K562 (cell line): ENCODE measurements around the gene PDHX. TPM values are rescaled to one million over a fixed set of nuclear protein-coding genes. Genes with fewer than 3 reads are reported as not detected.
A peak's percentile ranks its signal among the peaks of the same experiment; 100 is the strongest.

Experiments used
- ATAC-seq: fragments of 200-7000 bp; cut with Tn5 transposase; 3 replicates; pipeline ENCODE4 v1.9.1; 2020; ENCODE audit warnings: moderate library complexity
- BruUV-seq: library from RNA; stranded (reverse); fragments of 400-500 nt; replicated peaks from 2 replicates; lab custom pipeline; 2021; lab: Mats Ljungman, UMichigan
- CTCF ChIA-PET: fragments of 300-600 bp; formaldehyde crosslinking; extraction: SDS; loops from one replicate; lab custom pipeline; 2021; ENCODE audit warnings: low intra/inter-chr PET ratio; lab: Yijun Ruan, JAX
- POLR2A ChIA-PET: fragments of 300-600, 350-650 bp; sonication (Branson Sonifier 250); formaldehyde crosslinking; extraction: SDS; loops from one replicate; lab custom pipeline; 2021; ENCODE audit warnings: antibody characterized with exemption, inconsistent platforms; lab: Yijun Ruan, JAX
- DNase-seq, 4 experiments: peaks; one replicate each; pipeline versions ENCODE4 v3.0.0 to v3.0.0-alpha.2; 2011 to 2018; ENCODE audit warnings: low spot score in 3 of 4, mixed read lengths in 3 of 4; ENCODE audit errors: extremely low read depth in 1 of 4
- FAIRE-seq: peaks from 2 replicates; lab custom pipeline; 2011; peaks lifted over from hg19 to GRCh38; lab: Jason Lieb, UNC
- H2AFZ ChIP-seq: 2 replicates; pipeline ENCODE4 v1.6.0; 2011; ENCODE audit warnings: low read depth, low read length, control low read depth, inconsistent platforms
- H3K27ac ChIP-seq: fragments of 200-600 bp; 3 replicates; pipeline ENCODE4 v1.8.0; 2011; ENCODE audit warnings: low read depth, mild to moderate bottlenecking, control low read depth, inconsistent platforms, low read length, moderate library complexity, mixed read lengths; ENCODE audit errors: extremely low read depth
- H3K27me3 ChIP-seq, 2 experiments: fragments of 300-600 bp in 1 of 2; 2 replicates in 1 of 2; 3 replicates in 1 of 2; pipeline versions ENCODE4 v1.6.0 to v1.8.0; 2011; ENCODE audit warnings: inconsistent platforms in 2 of 2, low read length in 2 of 2, mild to moderate bottlenecking in 1 of 2, mixed read lengths in 1 of 2, moderate library complexity in 1 of 2; ENCODE audit not compliant: control insufficient read depth in 2 of 2, insufficient read depth in 2 of 2
- H3K36me3 ChIP-seq: fragments of 300-600 bp; 3 replicates; pipeline ENCODE4 v1.8.0; 2011; ENCODE audit warnings: mild to moderate bottlenecking, low read length, inconsistent platforms; ENCODE audit not compliant: control insufficient read depth, insufficient read depth
- H3K4me1 ChIP-seq, 2 experiments: fragments of 200-600 bp in 1 of 2; replicated peaks in 1 of 2; 2 replicates in 1 of 2; 3 replicates in 1 of 2; pipeline versions ENCODE4 v1.5.1 to v1.8.0; 2011; ENCODE audit warnings: inconsistent platforms in 2 of 2, low read length in 2 of 2, mild to moderate bottlenecking in 1 of 2, mixed read lengths in 1 of 2, moderate library complexity in 1 of 2; ENCODE audit not compliant: control insufficient read depth in 2 of 2, insufficient read depth in 2 of 2
- H3K4me2 ChIP-seq: 2 replicates; pipeline ENCODE4 v1.6.1; 2011; ENCODE audit warnings: low read length, control low read depth, inconsistent platforms, mixed read lengths; ENCODE audit not compliant: insufficient read depth
- H3K4me3 ChIP-seq: fragments of 200-600 bp; sonication (generic), shearing (Covaris generic); 2 replicates; pipeline ENCODE4 v1.5.1; 2016; ENCODE audit warnings: control low read depth, inconsistent platforms
- H3K79me2 ChIP-seq: fragments of 200-600 bp; 3 replicates; pipeline ENCODE4 v1.8.0; 2011; ENCODE audit warnings: low read length, inconsistent platforms; ENCODE audit not compliant: control insufficient read depth, insufficient read depth
- H3K9ac ChIP-seq, 2 experiments: 2 replicates each; pipeline versions ENCODE4 v1.6.0 to v1.6.1; 2011; ENCODE audit warnings: low read depth in 2 of 2, low read length in 2 of 2, control low read depth in 1 of 2, inconsistent platforms in 1 of 2, mild to moderate bottlenecking in 1 of 2, mixed read lengths in 1 of 2; ENCODE audit not compliant: insufficient read depth in 1 of 2
- H3K9me1 ChIP-seq: one replicate; pipeline ENCODE4 v1.6.0; 2011; ENCODE audit warnings: inconsistent platforms, mild to moderate bottlenecking, low read length, moderate library complexity; ENCODE audit not compliant: control insufficient read depth, insufficient read depth
- H3K9me3 ChIP-seq: replicated peaks from 2 replicates; pipeline ENCODE4 v1.5.1; 2011; ENCODE audit warnings: low read depth, low read length, inconsistent platforms; ENCODE audit not compliant: control insufficient read depth, insufficient read depth
- H4K20me1 ChIP-seq: replicated peaks from 2 replicates; pipeline ENCODE4 v1.6.1; 2011; ENCODE audit warnings: low read length, inconsistent platforms, mixed read lengths; ENCODE audit not compliant: control insufficient read depth, insufficient read depth
- CBX5 ChIP-seq: IDR thresholded peaks from 2 replicates; pipeline ENCODE4 v1.6.1; 2014; ENCODE audit warnings: low read depth, borderline replicate concordance
- ESRRB ChIP-seq: fragments of 250-450 bp; sonication (Bioruptor Pico); IDR thresholded peaks from 2 replicates; pipeline ENCODE4 v1.5.0; 2020; ENCODE audit warnings: mild to moderate bottlenecking, moderate library complexity, borderline replicate concordance
- HES1 ChIP-seq: fragments of 450-650 bp; IDR thresholded peaks from 2 replicates; pipeline ENCODE4 v1.6.1; 2016; ENCODE audit warnings: low read depth, mild to moderate bottlenecking, moderate library complexity
- LEF1 ChIP-seq: fragments of 450-650 bp; IDR thresholded peaks from 2 replicates; pipeline ENCODE4 v1.6.1; 2016; ENCODE audit warnings: mild to moderate bottlenecking
- MAFK ChIP-seq: IDR thresholded peaks from 2 replicates; pipeline ENCODE4 v1.6.1; 2011; ENCODE audit warnings: low read length, improper control_type of control experiment
- NR4A1 ChIP-seq, 2 experiments: fragments of 250-450 bp in 1 of 2; fragments of 450-650 bp in 1 of 2; sonication (Bioruptor Pico) in 1 of 2; IDR thresholded peaks; 2 replicates each; pipeline versions ENCODE4 v1.4.0 to v1.6.1; 2016 to 2020; ENCODE audit warnings: mild to moderate bottlenecking in 2 of 2, missing compliant biosample characterization in 1 of 2, missing genetic modification characterization in 1 of 2, moderate library complexity in 1 of 2
- SIN3A ChIP-seq, 2 experiments: fragments of 150-350 bp in 1 of 2; IDR thresholded peaks; 2 replicates each; pipeline ENCODE4 v1.6.1; 2011 to 2016; ENCODE audit warnings: borderline replicate concordance in 2 of 2, low read depth in 2 of 2, low read length in 2 of 2, mild to moderate bottlenecking in 2 of 2, moderate library complexity in 2 of 2; ENCODE audit not compliant: control insufficient read depth in 1 of 2
- TEAD2 ChIP-seq: fragments of 450-650 bp; IDR thresholded peaks from 2 replicates; pipeline ENCODE4 v1.6.1; 2016; ENCODE audit warnings: missing genetic modification characterization, control low read depth, missing compliant biosample characterization
- VEZF1 ChIP-seq: fragments of 200-800 bp; sonication (Bioruptor generic); IDR thresholded peaks from 2 replicates; pipeline ENCODE4 v1.6.1; 2017; ENCODE audit warnings: missing genetic modification characterization, missing compliant biosample characterization
- ZNF134 ChIP-seq: fragments of 250-450 bp; sonication (Bioruptor Pico); conservative IDR thresholded peaks from 2 replicates; pipeline ENCODE4 v1.4.0; 2020
- ZNF316 ChIP-seq: fragments of 450-650 bp; IDR thresholded peaks from 2 replicates; pipeline ENCODE4 v1.6.1; 2016
- ZNF764 ChIP-seq: fragments of 250-450 bp; sonication (Bioruptor Pico); IDR thresholded peaks from 2 replicates; pipeline ENCODE4 v1.4.0; 2020; ENCODE audit warnings: low read depth, mild to moderate bottlenecking, moderate library complexity
- in situ Hi-C: fragments of 300-500 bp; cut with MboI; formaldehyde crosslinking; loops from 4 replicates; pipeline ENCODE4 v1.15.0; 2018; ENCODE audit warnings: inconsistent platforms, mixed read lengths
- intact Hi-C: fragments of 100-400 bp; cut with micrococcal nuclease; formaldehyde crosslinking; loops from 2 replicates; pipeline ENCODE4 v1.14.2; 2022
- polyA plus RNA-seq, 8 experiments: library from polyadenylated mRNA; depleted of rRNA in 4 of 8; stranded (reverse) in 5 of 8; unstranded in 3 of 8; fragments of >200 nt; fragmentation: Nextera tagmentation in 2 of 8; fragmentation: Illumina TruSeq in 1 of 8; extraction: Ambion mirVana in 2 of 8; extraction: Trizol in 1 of 8; gene quantifications; 2 replicates each; pipeline versions ENCODE4 v1.2.1 to v1.2.3, GENCODE V29; 2011 to 2014; ENCODE audit warnings: inconsistent platforms in 1 of 8, missing spikeins in 1 of 8
- total RNA-seq, 7 experiments: library from RNA; depleted of rRNA in 6 of 7; stranded (reverse); fragments of >200 nt in 6 of 7; fragmentation: Illumina TruSeq in 2 of 7; extraction: Trizol in 2 of 7; gene quantifications; 2 replicates each; pipeline versions ENCODE4 v1.2.1 to v1.2.3, GENCODE V29; 2011 to 2021; ENCODE audit warnings: low replicate concordance in 1 of 7

Gene PDHX
- total and polyA plus RNA-seq, 9 of the 15 experiments (the other 6 are each of a cell fraction or from before 2014, with no cell fraction given), result 20.8 to 43.5 (median 31.2) TPM

GRCh38 chr11:34975482-34975881 is 59.1 kb downstream of the PDHX start (continued):
- TF ChIP-seq SIN3A (IDR thresholded peaks at IDR 0.05; ENCODE audit: borderline replicate concordance in 2 of 2, control insufficient read depth in 1 of 2, low read depth in 2 of 2, low read length in 2 of 2) (no peak), TEAD2 (tag) (no peak), HES1 (no peak), NR4A1 (CRISPR knock-in tag; IDR thresholded peaks at IDR 0.05) (no peak), NR4A1 (tag; IDR thresholded peaks at IDR 0.05) (no peak)

- Histone ChIP-seq H3K4me2 (no peak overlapping the region), H3K9me1 (no peaks in the 10 kb centered on the region), H3K27me3 (no peaks in the 10 kb centered on the region), H3K36me3 (peaks cover 37% of the 10 kb centered on the region), H3K79me2 (no peaks in the 10 kb centered on the region), H3K27ac (no peak overlapping the region), H2AFZ (no peak overlapping the region), H4K20me1 (no peaks in the 10 kb centered on the region), H3K4me3 (no peak overlapping the region), H3K9ac (no peak overlapping the region), H3K9me3 (no peaks in the 10 kb centered on the region), H3K4me1 (no peaks in the 10 kb centered on the region)
- no TSS peak for BruUV-seq
- in situ Hi-C loops, result no loop called here
- CTCF ChIA-PET, result no interaction called here
- TF ChIP-seq VEZF1 (CRISPR knock-in tag), result no peak
- TF ChIP-seq ZNF764, result no peak
- 0 out of 2 replicates have a peak, but pooled peaks have one; percentile 11 for TF ChIP-seq ZNF316
- TF ChIP-seq SIN3A (IDR thresholded peaks at IDR 0.05; ENCODE audit: borderline replicate concordance in 2 of 2, control insufficient read depth in 1 of 2, low read depth in 2 of 2, low read length in 2 of 2), result no peak
- no peak for TF ChIP-seq MAFK
- no peak for TF ChIP-seq ESRRB (CRISPR knock-in tag)
- no peak for TF ChIP-seq ZNF134 (CRISPR knock-in tag)
- no peak for TF ChIP-seq CBX5
- TF ChIP-seq LEF1, result no peak
- intact Hi-C loops, result no loop called here
- DNase-seq (no peak), ATAC-seq (no peak), FAIRE-seq (no peak)
- POLR2A ChIA-PET, result interaction anchor here (0.6 kb wide), 1 partner anchor 199 kb away, joined by 3 read pairs; no protein-coding TSS in a partner anchor
These were observed 60.2 kb downstream of the PDHX start for GRCh38 chr11:34976496-34977088.
